Liver (tissue), 9 donors: Measurements from ENCODE around the gene GCLC. TPM values are rescaled to one million over a fixed set of nuclear protein-coding genes. Genes with fewer than 3 reads are reported as not detected.

Experiments
- DNase-seq: peaks from one replicate; pipeline ENCODE4 v3.0.0-alpha.2; 2017; ENCODE audit warnings: low spot score
- H3K27ac ChIP-seq, 2 donors: one replicate each; pipeline ENCODE4 v1.7.0; 2013; ENCODE audit warnings: inconsistent platforms in 2 of 2, low read length in 2 of 2, control low read depth in 1 of 2, low read depth in 1 of 2, mild to moderate bottlenecking in 1 of 2
- H3K27me3 ChIP-seq, 4 donors: one replicate each; pipeline versions ENCODE4 v1.6.1 to v1.7.0; 2013; ENCODE audit warnings: low read length in 3 of 4, inconsistent platforms in 1 of 4, mild to moderate bottlenecking in 1 of 4, moderate library complexity in 1 of 4; ENCODE audit not compliant: control insufficient read depth in 4 of 4, insufficient read depth in 4 of 4
- H3K36me3 ChIP-seq, 4 donors: one replicate each; pipeline versions ENCODE4 v1.6.1 to v1.7.0; 2013; ENCODE audit warnings: low read length in 3 of 4, mild to moderate bottlenecking in 3 of 4, low read depth in 1 of 4, moderate library complexity in 1 of 4; ENCODE audit not compliant: control insufficient read depth in 4 of 4, insufficient read depth in 3 of 4
- H3K4me1 ChIP-seq, 4 donors: one replicate each; pipeline versions ENCODE4 v1.6.1 to v1.7.0; 2013; ENCODE audit warnings: low read length in 3 of 4, mild to moderate bottlenecking in 3 of 4, moderate library complexity in 1 of 4; ENCODE audit not compliant: control insufficient read depth in 4 of 4, insufficient read depth in 4 of 4
- H3K4me3 ChIP-seq, 3 donors: one replicate each; pipeline versions ENCODE4 v1.6.1 to v1.7.0; 2013; ENCODE audit warnings: low read length in 3 of 3, control low read depth in 1 of 3, low read depth in 1 of 3, mild to moderate bottlenecking in 1 of 3
- H3K9ac ChIP-seq, 2 donors: one replicate each; pipeline ENCODE4 v1.7.0; 2013; ENCODE audit warnings: low read length in 2 of 2, mild to moderate bottlenecking in 2 of 2, moderate library complexity in 2 of 2, control low read depth in 1 of 2, low read depth in 1 of 2
- H3K9me3 ChIP-seq, 4 donors: one replicate each; pipeline versions ENCODE4 v1.6.1 to v1.7.0; 2013; ENCODE audit warnings: low read length in 3 of 4; ENCODE audit not compliant: control insufficient read depth in 4 of 4
- ATF3 ChIP-seq: IDR thresholded peaks from 2 replicates; pipeline ENCODE4 v1.6.1; 2016; ENCODE audit warnings: antibody characterized with exemption
- EGR1 ChIP-seq, 2 donors: IDR thresholded peaks; 2 replicates each; pipeline ENCODE4 v1.6.1; 2016 to 2018; ENCODE audit warnings: antibody characterized with exemption in 2 of 2, low read depth in 2 of 2
- FOXA1 ChIP-seq: IDR thresholded peaks from 2 replicates; pipeline ENCODE4 v1.6.1; 2016; ENCODE audit warnings: antibody characterized with exemption
- FOXA2 ChIP-seq: IDR thresholded peaks from 2 replicates; pipeline ENCODE4 v1.6.1; 2016; ENCODE audit warnings: antibody characterized with exemption
- GABPA ChIP-seq, 2 donors: IDR thresholded peaks in 1 of 2; conservative IDR thresholded peaks in 1 of 2; 2 replicates each; pipeline ENCODE4 v1.6.1; 2016; ENCODE audit warnings: antibody characterized with exemption in 2 of 2, mild to moderate bottlenecking in 1 of 2, moderate library complexity in 1 of 2
- HNF4A ChIP-seq, 2 donors: conservative IDR thresholded peaks; 2 replicates each; pipeline ENCODE4 v1.6.1; 2016; ENCODE audit warnings: antibody characterized with exemption in 2 of 2, mild to moderate bottlenecking in 2 of 2
- HNF4G ChIP-seq: IDR thresholded peaks from 2 replicates; pipeline ENCODE4 v1.6.1; 2016; ENCODE audit warnings: antibody characterized with exemption
- JUND ChIP-seq, 2 donors: IDR thresholded peaks; 2 replicates each; pipeline ENCODE4 v1.6.1; 2016; ENCODE audit warnings: antibody characterized with exemption in 2 of 2
- MAX ChIP-seq: IDR thresholded peaks from 2 replicates; pipeline ENCODE4 v1.6.1; 2016; ENCODE audit warnings: antibody characterized with exemption
- NR2F2 ChIP-seq: IDR thresholded peaks from 2 replicates; pipeline ENCODE4 v1.6.1; 2016; ENCODE audit warnings: antibody characterized with exemption
- RAD21 ChIP-seq, 2 donors: IDR thresholded peaks; 2 replicates each; pipeline ENCODE4 v1.6.1; 2016; ENCODE audit warnings: antibody characterized with exemption in 2 of 2, mild to moderate bottlenecking in 2 of 2
- RXRA ChIP-seq, 2 donors: IDR thresholded peaks; 2 replicates each; pipeline ENCODE4 v1.6.1; 2017 to 2018; ENCODE audit warnings: antibody characterized with exemption in 2 of 2, mild to moderate bottlenecking in 1 of 2
- SP1 ChIP-seq: IDR thresholded peaks from 2 replicates; pipeline ENCODE4 v1.6.1; 2018; ENCODE audit warnings: antibody characterized with exemption, mild to moderate bottlenecking
- TAF1 ChIP-seq: conservative IDR thresholded peaks from 2 replicates; pipeline ENCODE4 v1.6.1; 2016; ENCODE audit warnings: antibody characterized with exemption, mild to moderate bottlenecking
- YY1 ChIP-seq: IDR thresholded peaks from 2 replicates; pipeline ENCODE4 v1.6.1; 2016; ENCODE audit warnings: antibody characterized with exemption, mild to moderate bottlenecking
- WGBS: extraction: QIAGEN DNeasy Blood & Tissue Kit; methylation state at CpG from one replicate; pipeline ENCODE4 v1.1.7; 2013; 5-methylcytosine and 5-hydroxymethylcytosine counted together
- polyA plus RNA-seq, 2 donors: library from polyadenylated mRNA; stranded (reverse) in 1 of 2; unstranded in 1 of 2; fragments of 200-250 nt in 1 of 2; fragments of >200 nt in 1 of 2; fragmentation: Nextera tagmentation in 1 of 2; extraction: Ambion mirVana in 1 of 2; gene quantifications; one replicate each; pipeline versions ENCODE4 v1.2.1 to v1.2.3, GENCODE V29; 2013 to 2015
- total RNA-seq, 2 donors: library from RNA; depleted of rRNA; stranded (reverse); fragments of >200 nt; gene quantifications; one replicate each; pipeline ENCODE4 v1.2.3, GENCODE V29; 2014
- TF ChIP-seq, protein P1 (sequence below): IDR thresholded peaks from 2 replicates; pipeline ENCODE4 v1.6.1; 2016; ENCODE audit warnings: antibody characterized with exemption
- TF ChIP-seq, protein P2 (sequence below): IDR thresholded peaks from 2 replicates; pipeline ENCODE4 v1.6.1; 2016; ENCODE audit warnings: antibody characterized with exemption, mild to moderate bottlenecking
- TF ChIP-seq, protein P3 (sequence below): fragments of 150-350 bp; IDR thresholded peaks from 2 replicates; pipeline ENCODE4 v1.5.1; 2017; ENCODE audit warnings: improper control_type of control experiment, low read depth, low read length; ENCODE audit not compliant: missing input control
- donor health status: healthy.
- donor health status: healthy.
- donor health status: healthy.
- donor health status: healthy.
- donor health status: healthy.

The GCLC gene
- total and polyA plus RNA-seq, 4 donors: 28.6 to 135 (median 79.8) TPM

- Histone ChIP-seq H3K9ac (no peak overlapping the region), H3K9me3 (no peaks in the 10 kb centered on the region), H3K27me3 (no peaks in the 10 kb centered on the region), H3K4me1 (no peaks in the 10 kb centered on the region), H3K36me3 (no peaks in the 10 kb centered on the region), H3K27ac (no peak overlapping the region), H3K4me3 (no peak overlapping the region)
- TF ChIP-seq FOXA2: no peak
- no peak for TF ChIP-seq RAD21 (IDR thresholded peaks at IDR 0.05)
- TF ChIP-seq MAX: no peak
- TF ChIP-seq GABPA (IDR thresholded peaks at IDR 0.05 in 1 of 2, conservative IDR thresholded peaks at IDR 0.05 in 1 of 2): no peak
- no peak for TF ChIP-seq HNF4G
- TF ChIP-seq, protein P1, sequence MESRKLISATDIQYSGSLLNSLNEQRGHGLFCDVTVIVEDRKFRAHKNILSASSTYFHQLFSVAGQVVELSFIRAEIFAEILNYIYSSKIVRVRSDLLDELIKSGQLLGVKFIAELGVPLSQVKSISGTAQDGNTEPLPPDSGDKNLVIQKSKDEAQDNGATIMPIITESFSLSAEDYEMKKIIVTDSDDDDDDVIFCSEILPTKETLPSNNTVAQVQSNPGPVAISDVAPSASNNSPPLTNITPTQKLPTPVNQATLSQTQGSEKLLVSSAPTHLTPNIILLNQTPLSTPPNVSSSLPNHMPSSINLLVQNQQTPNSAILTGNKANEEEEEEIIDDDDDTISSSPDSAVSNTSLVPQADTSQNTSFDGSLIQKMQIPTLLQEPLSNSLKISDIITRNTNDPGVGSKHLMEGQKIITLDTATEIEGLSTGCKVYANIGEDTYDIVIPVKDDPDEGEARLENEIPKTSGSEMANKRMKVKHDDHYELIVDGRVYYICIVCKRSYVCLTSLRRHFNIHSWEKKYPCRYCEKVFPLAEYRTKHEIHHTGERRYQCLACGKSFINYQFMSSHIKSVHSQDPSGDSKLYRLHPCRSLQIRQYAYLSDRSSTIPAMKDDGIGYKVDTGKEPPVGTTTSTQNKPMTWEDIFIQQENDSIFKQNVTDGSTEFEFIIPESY: no peak
- TF ChIP-seq SP1: no peak
- TF ChIP-seq NR2F2: no peak
- TF ChIP-seq, protein P2, sequence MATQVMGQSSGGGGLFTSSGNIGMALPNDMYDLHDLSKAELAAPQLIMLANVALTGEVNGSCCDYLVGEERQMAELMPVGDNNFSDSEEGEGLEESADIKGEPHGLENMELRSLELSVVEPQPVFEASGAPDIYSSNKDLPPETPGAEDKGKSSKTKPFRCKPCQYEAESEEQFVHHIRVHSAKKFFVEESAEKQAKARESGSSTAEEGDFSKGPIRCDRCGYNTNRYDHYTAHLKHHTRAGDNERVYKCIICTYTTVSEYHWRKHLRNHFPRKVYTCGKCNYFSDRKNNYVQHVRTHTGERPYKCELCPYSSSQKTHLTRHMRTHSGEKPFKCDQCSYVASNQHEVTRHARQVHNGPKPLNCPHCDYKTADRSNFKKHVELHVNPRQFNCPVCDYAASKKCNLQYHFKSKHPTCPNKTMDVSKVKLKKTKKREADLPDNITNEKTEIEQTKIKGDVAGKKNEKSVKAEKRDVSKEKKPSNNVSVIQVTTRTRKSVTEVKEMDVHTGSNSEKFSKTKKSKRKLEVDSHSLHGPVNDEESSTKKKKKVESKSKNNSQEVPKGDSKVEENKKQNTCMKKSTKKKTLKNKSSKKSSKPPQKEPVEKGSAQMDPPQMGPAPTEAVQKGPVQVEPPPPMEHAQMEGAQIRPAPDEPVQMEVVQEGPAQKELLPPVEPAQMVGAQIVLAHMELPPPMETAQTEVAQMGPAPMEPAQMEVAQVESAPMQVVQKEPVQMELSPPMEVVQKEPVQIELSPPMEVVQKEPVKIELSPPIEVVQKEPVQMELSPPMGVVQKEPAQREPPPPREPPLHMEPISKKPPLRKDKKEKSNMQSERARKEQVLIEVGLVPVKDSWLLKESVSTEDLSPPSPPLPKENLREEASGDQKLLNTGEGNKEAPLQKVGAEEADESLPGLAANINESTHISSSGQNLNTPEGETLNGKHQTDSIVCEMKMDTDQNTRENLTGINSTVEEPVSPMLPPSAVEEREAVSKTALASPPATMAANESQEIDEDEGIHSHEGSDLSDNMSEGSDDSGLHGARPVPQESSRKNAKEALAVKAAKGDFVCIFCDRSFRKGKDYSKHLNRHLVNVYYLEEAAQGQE: no peak
- TF ChIP-seq RXRA (IDR thresholded peaks at IDR 0.05): no peak
- TF ChIP-seq, protein P3, sequence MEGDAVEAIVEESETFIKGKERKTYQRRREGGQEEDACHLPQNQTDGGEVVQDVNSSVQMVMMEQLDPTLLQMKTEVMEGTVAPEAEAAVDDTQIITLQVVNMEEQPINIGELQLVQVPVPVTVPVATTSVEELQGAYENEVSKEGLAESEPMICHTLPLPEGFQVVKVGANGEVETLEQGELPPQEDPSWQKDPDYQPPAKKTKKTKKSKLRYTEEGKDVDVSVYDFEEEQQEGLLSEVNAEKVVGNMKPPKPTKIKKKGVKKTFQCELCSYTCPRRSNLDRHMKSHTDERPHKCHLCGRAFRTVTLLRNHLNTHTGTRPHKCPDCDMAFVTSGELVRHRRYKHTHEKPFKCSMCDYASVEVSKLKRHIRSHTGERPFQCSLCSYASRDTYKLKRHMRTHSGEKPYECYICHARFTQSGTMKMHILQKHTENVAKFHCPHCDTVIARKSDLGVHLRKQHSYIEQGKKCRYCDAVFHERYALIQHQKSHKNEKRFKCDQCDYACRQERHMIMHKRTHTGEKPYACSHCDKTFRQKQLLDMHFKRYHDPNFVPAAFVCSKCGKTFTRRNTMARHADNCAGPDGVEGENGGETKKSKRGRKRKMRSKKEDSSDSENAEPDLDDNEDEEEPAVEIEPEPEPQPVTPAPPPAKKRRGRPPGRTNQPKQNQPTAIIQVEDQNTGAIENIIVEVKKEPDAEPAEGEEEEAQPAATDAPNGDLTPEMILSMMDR: no peak
- TF ChIP-seq HNF4A (conservative IDR thresholded peaks at IDR 0.05): no peak
- no peak for TF ChIP-seq EGR1 (IDR thresholded peaks at IDR 0.05; ENCODE audit: low read depth in 2 of 2)
- no peak for TF ChIP-seq FOXA1
- TF ChIP-seq YY1: no peak
- TF ChIP-seq JUND (IDR thresholded peaks at IDR 0.05): no peak
- TF ChIP-seq ATF3: no peak
- no peak for TF ChIP-seq TAF1
- DNase-seq: no peak
- 91% methylated on average over 2 of the region's 2 CpGs for WGBS
Observed at GRCh38 chr6:53594596-53594995, 49.7 kb upstream of the GCLC start.
